GM12873 (cell line): Measurements from ENCODE around the gene KRT39.

Experiments used
- CTCF ChIP-seq: IDR thresholded peaks from 2 replicates; pipeline ENCODE4 v1.5.1; 2012; ENCODE audit warnings: low read depth, mild to moderate bottlenecking, moderate library complexity, low read length, control low read depth; ENCODE audit not compliant: insufficient read depth; ENCODE audit errors: missing control alignments

KRT39 gene

GRCh38 chr17:40997361-40997760 is 30.6 kb upstream of the KRT39 start:
- no peak for TF ChIP-seq CTCF

- TF ChIP-seq CTCF: no peak
Measured at GRCh38 chr17:40996829-40997228, 30.1 kb upstream of the KRT39 start.

- TF ChIP-seq CTCF: no peak
Measured at GRCh38 chr17:40995116-40995515, 28.4 kb upstream of the KRT39 start.

GRCh38 chr17:40993839-40994238 is 27.1 kb upstream of the KRT39 start, which contains the start of gene KRTAP3-3:
KRTAP3-3 (minus strand) TSS chr17:40994164; CDS start chr17:40994097, 67 bp downstream.
- no peak for TF ChIP-seq CTCF

- TF ChIP-seq CTCF: no peak
Measured at GRCh38 chr17:40993084-40993483, 26.3 kb upstream of the KRT39 start.

GRCh38 chr17:40992666-40993065 is 25.9 kb upstream of the KRT39 start:
- no peak for TF ChIP-seq CTCF

- TF ChIP-seq CTCF: no peak
Measured at GRCh38 chr17:40986920-40987319, 20.2 kb upstream of the KRT39 start.

- no peak for TF ChIP-seq CTCF
Measured at GRCh38 chr17:40984226-40984625, 17.5 kb upstream of the KRT39 start, which contains the start of gene KRT40. KRT40 (minus strand) TSS chr17:40984326; CDS start chr17:40984273, 53 bp downstream.
